Right atrium auricular region (tissue), 2 donors: ENCODE data around the gene NFYA. TPM values are rescaled to one million over a fixed set of nuclear protein-coding genes. Genes with fewer than 3 reads are reported as not detected.

ENCODE experiments used
- DNase-seq: peaks from one replicate; pipeline ENCODE4 v3.0.0-alpha.2; 2019; ENCODE audit warnings: low spot score
- H3K27ac ChIP-seq, 2 donors: fragments of 200-600 bp; sonication (generic); 1 replicate in 1 of 2; 2 replicates in 1 of 2; pipeline ENCODE4 v1.5.1; 2016 to 2019
- H3K27me3 ChIP-seq, 2 donors: fragments of 200-600 bp; sonication (generic); one replicate each; pipeline versions ENCODE4 v1.5.1 to v1.6.0; 2017 to 2019
- H3K36me3 ChIP-seq: fragments of 200-600 bp; sonication (generic); one replicate; pipeline ENCODE4 v1.5.1; 2016
- H3K4me1 ChIP-seq, 2 donors: fragments of 200-600 bp; sonication (generic); one replicate each; pipeline versions ENCODE4 v1.5.1 to v1.6.0; 2017 to 2019
- H3K4me3 ChIP-seq, 2 donors: fragments of 200-600 bp; sonication (generic); 1 replicate in 1 of 2; 2 replicates in 1 of 2; pipeline ENCODE4 v1.5.1; 2017 to 2019; ENCODE audit warnings: mild to moderate bottlenecking in 1 of 2, moderate library complexity in 1 of 2
- H3K9me3 ChIP-seq, 2 donors: fragments of 200-600 bp; sonication (generic); one replicate each; pipeline ENCODE4 v1.5.1; 2019
- total RNA-seq, 2 donors: library from RNA; depleted of rRNA; stranded (reverse); fragments of >200 nt; gene quantifications; one replicate each; pipeline ENCODE4 v1.1.0, GENCODE V29; 2016
- TF ChIP-seq, protein P1 (sequence below), 2 donors: fragments of 200-600 bp; sonication (generic); IDR thresholded peaks; one replicate each; pipeline ENCODE4 v1.5.1; 2019; ENCODE audit warnings: antibody characterized with exemption in 2 of 2

NFYA gene
- total RNA-seq, 2 donors from 2014 or later: 8.2 to 9.9 TPM

DNA sequence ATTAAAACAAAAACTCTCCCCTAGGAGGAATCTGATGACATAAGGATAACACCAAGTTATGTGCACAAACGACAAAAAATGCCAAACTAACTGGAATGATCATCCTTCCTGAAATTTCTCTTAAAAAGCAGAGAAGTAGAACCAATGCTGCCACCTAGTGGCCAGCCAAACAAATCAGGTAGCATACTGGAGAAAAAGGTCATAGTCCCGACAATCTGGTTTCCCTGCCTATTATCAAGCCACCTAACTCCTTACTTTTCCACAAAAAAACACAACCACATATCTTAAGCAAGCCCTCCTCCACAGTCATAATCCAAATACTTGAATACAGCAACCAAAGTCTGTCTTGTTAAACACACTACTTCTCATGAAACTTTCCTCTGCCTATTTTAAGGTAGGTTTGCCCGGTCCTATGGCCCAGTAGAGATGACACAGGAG lies 5.9 kb upstream of the NFYA start:
- H3K36me3 ChIP-seq: peaks cover 49% of the 10 kb centered on the region
- H3K4me3 ChIP-seq: no peak overlapping the region
- TF ChIP-seq, protein P1, sequence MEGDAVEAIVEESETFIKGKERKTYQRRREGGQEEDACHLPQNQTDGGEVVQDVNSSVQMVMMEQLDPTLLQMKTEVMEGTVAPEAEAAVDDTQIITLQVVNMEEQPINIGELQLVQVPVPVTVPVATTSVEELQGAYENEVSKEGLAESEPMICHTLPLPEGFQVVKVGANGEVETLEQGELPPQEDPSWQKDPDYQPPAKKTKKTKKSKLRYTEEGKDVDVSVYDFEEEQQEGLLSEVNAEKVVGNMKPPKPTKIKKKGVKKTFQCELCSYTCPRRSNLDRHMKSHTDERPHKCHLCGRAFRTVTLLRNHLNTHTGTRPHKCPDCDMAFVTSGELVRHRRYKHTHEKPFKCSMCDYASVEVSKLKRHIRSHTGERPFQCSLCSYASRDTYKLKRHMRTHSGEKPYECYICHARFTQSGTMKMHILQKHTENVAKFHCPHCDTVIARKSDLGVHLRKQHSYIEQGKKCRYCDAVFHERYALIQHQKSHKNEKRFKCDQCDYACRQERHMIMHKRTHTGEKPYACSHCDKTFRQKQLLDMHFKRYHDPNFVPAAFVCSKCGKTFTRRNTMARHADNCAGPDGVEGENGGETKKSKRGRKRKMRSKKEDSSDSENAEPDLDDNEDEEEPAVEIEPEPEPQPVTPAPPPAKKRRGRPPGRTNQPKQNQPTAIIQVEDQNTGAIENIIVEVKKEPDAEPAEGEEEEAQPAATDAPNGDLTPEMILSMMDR (IDR thresholded peaks at IDR 0.05): peak; percentile 83 to 89
- peak overlapping the region in 1 of 2 donors; percentile 94 for H3K27ac ChIP-seq
- no peaks in the 10 kb centered on the region for H3K9me3 ChIP-seq
- peaks cover 0 to 30% of the 10 kb centered on the region in 2 donors for H3K4me1 ChIP-seq
- H3K27me3 ChIP-seq: no peaks in the 10 kb centered on the region
- DNase-seq: peak; percentile 85

DNA sequence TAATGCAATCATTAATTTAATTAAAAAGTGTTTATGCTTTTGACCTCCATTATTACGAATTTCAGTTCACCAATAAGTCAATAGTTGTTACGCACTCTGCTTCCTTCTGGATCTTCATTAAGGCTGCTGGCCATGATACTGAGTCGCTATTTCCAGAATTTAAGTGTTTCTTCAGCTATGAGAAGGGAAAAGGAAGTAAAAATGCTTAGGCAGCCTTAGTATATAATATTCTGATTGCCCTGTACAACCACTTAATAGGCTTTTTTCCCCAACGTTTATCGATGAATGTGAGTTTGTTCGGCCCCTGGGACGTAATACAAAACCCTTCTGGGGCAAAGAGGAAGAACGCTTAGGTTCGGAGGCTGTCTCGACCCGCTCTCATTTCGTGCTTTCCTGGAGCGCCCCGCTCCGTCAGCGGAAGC lies 1.3 kb upstream of the NFYA start:
- TF ChIP-seq, protein P1 (IDR thresholded peaks at IDR 0.05): peak in 1 of 2 donors; percentile 23
- Histone ChIP-seq H3K27me3 (no peaks in the 10 kb centered on the region), H3K36me3 (peaks cover 20% of the 10 kb centered on the region), H3K4me3 (peak overlapping the region; percentile 88 to 90), H3K27ac (peak overlapping the region; percentile 99 to 100), H3K9me3 (no peaks in the 10 kb centered on the region), H3K4me1 (peaks cover 0 to 40% of the 10 kb centered on the region in 2 donors)
- no peak for DNase-seq

DNA sequence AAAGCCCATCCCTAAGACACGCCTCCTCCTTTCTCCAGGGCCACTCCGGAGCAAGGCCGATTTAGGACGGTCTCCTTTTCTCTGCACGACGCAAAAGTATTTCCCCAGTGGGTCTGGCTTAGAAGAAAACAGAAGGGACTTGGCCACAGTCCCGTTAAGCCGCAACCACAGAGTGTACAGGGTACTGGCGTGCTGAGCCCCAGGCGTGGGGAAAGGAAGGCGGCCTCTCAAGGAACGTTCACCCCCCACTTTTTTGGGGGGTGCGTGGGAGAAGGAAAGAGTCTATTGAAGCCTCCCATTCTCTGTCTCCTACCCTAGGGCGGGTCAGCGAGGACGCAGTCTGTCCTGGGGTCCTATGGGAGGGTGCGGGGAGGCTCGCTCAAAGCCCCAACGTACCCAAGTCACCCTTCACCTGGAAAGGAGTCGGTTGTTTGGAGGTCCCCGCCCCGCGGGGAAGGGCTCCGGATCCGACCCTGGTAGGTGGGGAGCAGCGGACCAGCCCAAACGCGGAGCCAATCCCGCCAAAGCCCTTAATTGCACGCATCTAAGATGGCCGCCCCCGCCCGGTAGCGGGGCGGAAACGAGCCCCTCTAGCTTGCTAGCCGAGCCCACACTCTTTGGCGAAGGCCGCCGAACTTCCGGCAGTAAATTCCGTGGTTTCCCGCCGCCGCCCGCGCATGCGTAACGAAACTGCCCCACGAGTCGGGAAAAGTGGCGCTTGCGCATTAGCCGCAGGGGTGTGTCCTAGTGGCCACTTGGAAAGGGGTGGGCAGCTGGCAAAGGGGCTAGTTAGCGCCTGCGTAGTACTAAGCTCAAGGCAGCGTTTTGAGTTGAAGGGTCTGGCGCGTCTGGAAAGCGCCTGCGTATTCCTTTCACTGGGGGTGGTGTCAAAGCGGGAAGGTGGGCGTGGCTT lies 595 bp upstream of the NFYA start, which contains the start of gene OARD1:
Gene OARD1 (minus strand): TSS at position 434 of the 913 bp plus-strand sequence. CDS start 722 bp downstream, outside the sequence.
- Histone ChIP-seq H3K4me1 (peaks cover 0 to 37% of the 10 kb centered on the region in 2 donors), H3K4me3 (peak within 1 kb of the TSS; percentile 88 to 90), H3K36me3 (peaks cover 17% of the 10 kb centered on the region), H3K27me3 (no peaks in the 10 kb centered on the region), H3K9me3 (no peaks in the 10 kb centered on the region), H3K27ac (peak within 1 kb of the TSS; percentile 99 to 100)
- DNase-seq: peak; percentile 100
- TF ChIP-seq, protein P1 (IDR thresholded peaks at IDR 0.05): no peak

DNA sequence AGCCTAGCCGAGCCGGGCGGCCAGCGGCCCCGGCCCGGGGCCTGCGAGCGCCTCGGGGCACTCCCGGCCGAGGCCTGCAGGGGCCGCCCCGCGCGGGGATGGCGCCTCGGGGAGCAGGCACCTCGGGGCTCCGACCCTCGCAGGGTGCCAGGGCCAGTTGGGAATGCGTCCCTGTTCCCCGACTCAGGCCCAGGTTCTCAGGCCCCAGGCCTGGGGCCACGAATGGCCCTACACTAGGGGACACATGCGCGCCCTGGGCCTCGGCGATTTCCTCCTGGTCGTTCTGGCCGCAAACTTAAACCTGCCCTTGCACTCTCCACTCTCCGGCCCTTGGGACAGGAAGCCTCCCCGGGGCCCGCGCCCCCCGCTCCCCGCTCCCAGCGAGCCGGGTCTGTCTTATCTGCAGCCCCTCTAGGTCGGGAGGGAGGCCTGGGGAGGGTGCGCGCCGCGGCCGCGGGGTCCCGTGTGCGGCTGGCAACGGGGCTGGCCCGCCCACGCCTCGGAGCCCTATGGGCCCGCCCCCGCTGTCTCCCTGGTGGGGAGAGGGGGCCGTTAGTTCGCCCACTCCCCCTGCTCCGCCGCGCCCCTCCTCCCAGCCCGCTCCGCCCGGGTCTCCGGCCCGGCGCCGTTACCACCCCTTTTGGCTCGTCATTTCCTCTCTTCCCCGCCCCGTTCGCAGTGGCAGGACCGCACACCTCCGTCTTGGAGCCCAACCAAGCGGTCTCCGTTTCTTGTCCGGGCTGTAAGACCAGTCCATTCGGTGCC lies 611 bp downstream of the NFYA start:
- peak overlapping the region; percentile 88 to 90 for H3K4me3 ChIP-seq
- peak; percentile 83 for DNase-seq
- TF ChIP-seq, protein P1 (IDR thresholded peaks at IDR 0.05): peak in 1 of 2 donors; percentile 2
- peak overlapping the region; percentile 99 to 100 for H3K27ac ChIP-seq
- H3K9me3 ChIP-seq: no peaks in the 10 kb centered on the region
- H3K4me1 ChIP-seq: peaks cover 0 to 37% of the 10 kb centered on the region in 2 donors
- peaks cover 7% of the 10 kb centered on the region for H3K36me3 ChIP-seq
- H3K27me3 ChIP-seq: no peaks in the 10 kb centered on the region

DNA sequence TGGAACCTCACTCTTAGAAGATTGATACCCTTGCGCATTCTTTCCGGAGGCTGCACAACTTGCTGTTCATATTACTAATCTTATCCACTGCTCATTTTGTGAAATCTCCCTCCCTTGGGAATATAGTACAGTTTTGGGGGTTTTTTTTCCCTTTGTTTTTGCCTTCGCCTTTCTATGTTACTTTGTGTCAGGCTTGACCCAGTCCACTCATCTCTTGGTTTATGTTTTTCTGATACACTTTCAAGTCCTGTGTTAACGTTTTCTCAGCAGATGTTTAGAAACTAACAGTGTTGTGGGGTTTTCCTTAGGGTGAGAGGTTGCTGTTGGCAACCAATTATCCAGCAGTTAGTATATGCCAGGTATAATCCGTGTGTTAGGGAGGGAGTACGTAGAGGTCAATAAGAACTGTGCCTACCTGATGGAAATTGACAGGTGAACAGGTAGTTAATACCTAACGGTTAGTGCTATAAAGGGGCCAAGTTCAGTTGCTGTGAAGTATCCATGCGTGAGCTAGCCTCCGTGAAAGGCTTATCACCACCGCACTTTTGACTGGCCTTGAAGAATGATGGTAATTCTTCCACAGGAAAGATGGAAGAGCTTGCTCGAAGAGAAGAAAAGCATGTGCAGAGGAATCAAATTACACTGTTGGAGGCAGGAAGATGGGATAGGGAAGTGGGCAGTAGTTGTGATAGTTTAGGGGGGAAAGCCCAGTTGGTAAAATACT lies 1.4 kb downstream of the NFYA start:
- Histone ChIP-seq H3K27ac (peak overlapping the region; percentile 99 to 100), H3K4me1 (peaks cover 0 to 37% of the 10 kb centered on the region in 2 donors), H3K36me3 (peaks cover under 1% of the 10 kb centered on the region), H3K27me3 (no peaks in the 10 kb centered on the region), H3K4me3 (peak overlapping the region; percentile 88 to 90), H3K9me3 (no peaks in the 10 kb centered on the region)
- no peak for DNase-seq
- TF ChIP-seq, protein P1 (IDR thresholded peaks at IDR 0.05): no peak
